Natural killer cell treated with Interleukin-12 subunit alpha and Interleukin-12 subunit beta and Interleukin-15 and Interleukin-18, amount 100 ng/mL, for 72 hours (primary cell): ENCODE data around the gene VSIG8. TPM values are rescaled to one million over a fixed set of nuclear protein-coding genes. Genes with fewer than 3 reads are reported as not detected.
A peak's percentile ranks its signal among the peaks of the same experiment; 100 is the strongest.

Source experiments
- ATAC-seq, 2 donors: fragments of 150-1000 bp; cut with Tn5 transposase in 1 of 2; sonication (Bioruptor Pico), chemical (Tn5 transposase) in 1 of 2; 2 replicates each; pipeline ENCODE4 v1.10.0; 2021
- DNase-seq: peaks from one replicate; pipeline ENCODE4 v3.0.0; 2022; ENCODE audit warnings: low spot score
- H3K27ac Mint-ChIP-seq, 2 donors: 1 replicate in 1 of 2; 2 replicates in 1 of 2; pipeline ENCODE4 v1.8.0; 2022; ENCODE audit warnings: mixed read lengths in 2 of 2, mild to moderate bottlenecking in 1 of 2, moderate library complexity in 1 of 2
- H3K27me3 Mint-ChIP-seq, 2 donors: 1 replicate in 1 of 2; 2 replicates in 1 of 2; pipeline ENCODE4 v1.8.0; 2022; ENCODE audit warnings: mixed read lengths in 2 of 2
- H3K36me3 Mint-ChIP-seq: one replicate; pipeline ENCODE4 v1.8.0; 2022; ENCODE audit warnings: mixed read lengths
- H3K4me1 Mint-ChIP-seq, 2 donors: 1 replicate in 1 of 2; 2 replicates in 1 of 2; pipeline ENCODE4 v1.8.0; 2022; ENCODE audit warnings: low read depth in 2 of 2, mixed read lengths in 2 of 2, mild to moderate bottlenecking in 1 of 2
- H3K4me3 Mint-ChIP-seq: one replicate; pipeline ENCODE4 v1.8.0; 2022; ENCODE audit warnings: mixed read lengths
- H3K9me3 Mint-ChIP-seq: 2 replicates; pipeline ENCODE4 v1.8.0; 2022; ENCODE audit warnings: mixed read lengths
- total RNA-seq, 2 donors: library from RNA; stranded (reverse); gene quantifications; one replicate each; pipeline ENCODE4 v1.2.3, GENCODE V29; 2022

VSIG8 gene
- total RNA-seq, 2 donors from 2014 or later: not detected

- Mint-ChIP-seq H3K4me3 (peak overlapping the region; percentile 77), H3K36me3 (peaks cover 10% of the 10 kb centered on the region), H3K9me3 (no peaks in the 10 kb centered on the region), H3K4me1 (peaks cover 74 to 76% of the 10 kb centered on the region in 2 donors), H3K27me3 (peaks cover 10 to 26% of the 10 kb centered on the region in 2 donors), H3K27ac (peak overlapping the region; percentile 85 to 95)
- DNase-seq (no peak), ATAC-seq (no peak)
Observed at GRCh38 chr1:159827549-159827948, 34.9 kb downstream of the VSIG8 start.

DNA sequence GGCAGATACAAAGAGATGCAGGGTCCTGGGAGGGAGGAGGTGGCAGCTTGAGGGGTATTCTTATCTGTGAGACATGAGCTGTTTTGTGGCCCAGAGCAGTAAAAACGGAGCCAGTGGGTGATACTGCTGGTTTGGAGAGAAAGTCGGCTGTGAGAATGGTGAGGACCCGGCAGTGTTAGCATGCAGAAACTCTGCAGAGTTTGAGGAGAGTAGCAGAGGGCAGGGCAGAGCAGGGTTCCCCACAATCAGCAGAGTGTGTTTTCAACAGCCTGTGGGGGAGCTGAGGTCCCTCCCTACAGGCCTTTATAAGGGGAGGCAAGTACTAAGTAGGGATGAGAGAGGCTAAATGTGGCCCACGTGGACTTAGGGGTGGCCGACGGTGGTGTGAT, 35.4 kb downstream of the VSIG8 start:
- Mint-ChIP-seq H3K27ac (peak overlapping the region; percentile 85 to 95), H3K4me1 (peaks cover 78 to 79% of the 10 kb centered on the region in 2 donors), H3K27me3 (peaks cover 15 to 27% of the 10 kb centered on the region in 2 donors), H3K36me3 (peaks cover 10% of the 10 kb centered on the region), H3K4me3 (peak overlapping the region; percentile 77), H3K9me3 (no peaks in the 10 kb centered on the region)
- ATAC-seq (peak; percentile 1 to 37), DNase-seq (no peak)

DNA sequence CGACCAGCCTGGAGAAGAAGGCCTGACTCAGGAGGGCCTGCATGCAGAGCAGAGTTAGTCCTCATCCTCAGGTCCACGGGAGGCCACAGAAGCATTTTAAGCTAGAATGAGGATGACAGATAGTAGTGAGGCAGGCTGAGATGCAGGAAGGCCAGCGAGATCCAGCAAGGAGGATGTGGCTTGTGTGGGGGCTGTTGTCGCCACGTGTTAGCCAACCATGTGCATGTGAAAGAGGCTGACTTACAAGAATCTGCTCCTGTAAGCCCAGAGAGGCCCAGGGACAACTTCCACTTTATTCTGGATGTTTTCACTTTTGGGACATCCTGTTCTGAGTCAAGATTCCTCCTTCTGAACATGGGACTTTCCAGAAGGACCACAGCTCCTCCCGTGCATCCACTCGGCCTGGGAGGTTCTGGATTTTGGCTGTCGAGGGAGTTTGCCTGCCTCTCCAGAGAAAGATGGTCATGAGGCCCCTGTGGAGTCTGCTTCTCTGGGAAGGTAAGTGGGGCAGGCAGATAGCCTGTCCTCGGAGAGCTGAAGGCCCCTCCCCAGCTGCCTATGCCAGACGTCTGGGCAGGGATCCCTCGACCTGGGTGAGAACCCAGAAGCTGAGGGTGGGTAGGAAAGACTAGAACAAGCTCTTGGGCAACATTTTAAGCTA, 35.9 kb downstream of the VSIG8 start, which contains the start of gene SLAMF8:
TSS of gene SLAMF8 (plus strand) at position 433 of the 661 bp plus-strand sequence. CDS start at position 459, 26 bp downstream.
- H3K4me1 Mint-ChIP-seq: peaks cover 79 to 80% of the 10 kb centered on the region in 2 donors
- ATAC-seq (peak; percentile 93), DNase-seq (peak; percentile 88)
- H3K9me3 Mint-ChIP-seq: no peaks in the 10 kb centered on the region
- peak within 1 kb of the TSS; percentile 77 for H3K4me3 Mint-ChIP-seq
- peaks cover 10% of the 10 kb centered on the region for H3K36me3 Mint-ChIP-seq
- H3K27me3 Mint-ChIP-seq: peaks cover 17 to 26% of the 10 kb centered on the region in 2 donors
- H3K27ac Mint-ChIP-seq: peak within 1 kb of the TSS; percentile 85 to 95

DNA sequence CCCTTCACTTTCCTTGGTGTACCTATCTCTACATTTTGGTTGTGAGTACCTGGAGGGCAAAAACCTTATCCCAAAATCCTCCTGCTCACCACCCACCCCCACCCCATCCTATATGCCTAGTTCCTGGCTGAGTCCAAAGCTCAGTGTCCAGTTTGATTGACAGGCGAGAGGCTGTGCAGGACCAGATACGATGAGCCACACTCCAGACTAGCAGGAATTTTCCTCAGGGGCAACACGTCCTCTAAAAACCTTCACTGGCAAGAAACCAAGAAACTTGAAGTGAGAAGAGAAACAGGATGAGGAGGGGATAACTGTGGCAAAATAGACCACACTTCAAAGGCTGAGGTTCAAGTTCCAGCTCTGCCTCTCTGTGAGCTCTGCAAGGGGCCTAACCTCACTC, 36.9 kb downstream of the VSIG8 start:
- no peak for DNase-seq
- Mint-ChIP-seq H3K27me3 (peaks cover 17 to 24% of the 10 kb centered on the region in 2 donors), H3K4me3 (peak overlapping the region; percentile 77), H3K9me3 (no peaks in the 10 kb centered on the region), H3K27ac (peak overlapping the region; percentile 85 to 95), H3K4me1 (peaks cover 79 to 84% of the 10 kb centered on the region in 2 donors), H3K36me3 (peaks cover 10% of the 10 kb centered on the region)
- peak in 1 of 2 donors; percentile 1 for ATAC-seq

- no peaks in the 10 kb centered on the region for H3K9me3 Mint-ChIP-seq
- H3K4me1 Mint-ChIP-seq: peaks cover 69 to 72% of the 10 kb centered on the region in 2 donors
- H3K27ac Mint-ChIP-seq: no peak overlapping the region
- no peaks in the 10 kb centered on the region for H3K36me3 Mint-ChIP-seq
- H3K4me3 Mint-ChIP-seq: no peak overlapping the region
- H3K27me3 Mint-ChIP-seq: peaks cover 10 to 18% of the 10 kb centered on the region in 2 donors
- DNase-seq (no peak), ATAC-seq (no peak)
Observed at GRCh38 chr1:159823406-159823805, 39.1 kb downstream of the VSIG8 start.

- ATAC-seq: peak in 1 of 2 donors; percentile 69
- peak; percentile 67 for DNase-seq
- no peak overlapping the region for H3K4me3 Mint-ChIP-seq
Observed at GRCh38 chr1:159821171-159821867, 41.1 kb downstream of the VSIG8 start.

DNA sequence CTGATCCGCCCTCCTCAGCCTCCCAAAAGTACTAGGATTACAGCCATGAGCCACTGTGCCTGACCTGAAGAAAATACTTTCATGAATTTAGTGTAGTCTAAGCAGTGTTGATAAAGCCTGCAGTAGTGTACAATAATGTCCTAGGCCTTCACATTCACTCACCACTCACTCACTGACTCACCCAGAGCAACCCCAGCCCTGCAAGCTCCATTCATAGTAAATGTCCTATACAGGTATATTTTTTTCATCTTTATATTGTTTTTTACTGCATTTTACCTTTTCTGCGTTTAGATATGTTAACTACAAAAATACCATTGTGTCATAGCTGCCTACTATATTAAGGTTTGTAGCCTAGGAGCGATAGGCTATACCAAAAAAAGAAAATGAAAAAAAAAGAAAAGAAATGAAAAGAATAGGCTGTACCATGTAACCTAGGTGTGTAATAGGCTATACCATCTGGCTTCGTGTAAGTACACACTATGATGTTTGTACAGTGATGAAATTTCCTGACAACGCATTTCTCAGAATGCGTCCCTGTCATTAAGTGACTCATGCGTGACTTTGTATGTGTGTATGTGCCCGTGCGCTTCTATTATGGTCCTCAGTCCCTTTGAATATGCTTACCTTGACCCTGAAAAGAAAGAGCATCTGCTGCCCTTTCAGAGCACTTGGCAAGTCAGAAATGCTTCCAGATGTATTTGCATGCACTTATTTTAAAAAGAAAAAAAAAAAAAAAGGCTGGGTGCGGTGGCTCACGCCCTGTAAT, 45.0 kb downstream of the VSIG8 start:
- no peak for DNase-seq
- peak; percentile 66 to 83 for ATAC-seq
- H3K27me3 Mint-ChIP-seq: peaks cover 6 to 8% of the 10 kb centered on the region in 2 donors
- peaks cover 6% of the 10 kb centered on the region for H3K36me3 Mint-ChIP-seq
- H3K27ac Mint-ChIP-seq: no peak overlapping the region
- H3K4me3 Mint-ChIP-seq: no peak overlapping the region
- H3K9me3 Mint-ChIP-seq: no peaks in the 10 kb centered on the region
- H3K4me1 Mint-ChIP-seq: peaks cover 21 to 37% of the 10 kb centered on the region in 2 donors

More at GRCh38 chr1:159821171-159821867, 41.1 kb downstream of the VSIG8 start:
- H3K27ac Mint-ChIP-seq: no peak overlapping the region
- H3K4me1 Mint-ChIP-seq: peaks cover 51 to 61% of the 10 kb centered on the region in 2 donors
- no peaks in the 10 kb centered on the region for H3K36me3 Mint-ChIP-seq
- H3K9me3 Mint-ChIP-seq: no peaks in the 10 kb centered on the region
- H3K27me3 Mint-ChIP-seq: peaks cover 10 to 18% of the 10 kb centered on the region in 2 donors

- DNase-seq (no peak), ATAC-seq (no peak)
- Mint-ChIP-seq H3K36me3 (peaks cover 6% of the 10 kb centered on the region), H3K27ac (no peak overlapping the region), H3K4me1 (peaks cover 27 to 33% of the 10 kb centered on the region in 2 donors), H3K9me3 (no peaks in the 10 kb centered on the region), H3K4me3 (no peak overlapping the region), H3K27me3 (peaks cover 0 to 2% of the 10 kb centered on the region in 2 donors)
Observed at GRCh38 chr1:159815926-159816325, 46.5 kb downstream of the VSIG8 start.

DNA sequence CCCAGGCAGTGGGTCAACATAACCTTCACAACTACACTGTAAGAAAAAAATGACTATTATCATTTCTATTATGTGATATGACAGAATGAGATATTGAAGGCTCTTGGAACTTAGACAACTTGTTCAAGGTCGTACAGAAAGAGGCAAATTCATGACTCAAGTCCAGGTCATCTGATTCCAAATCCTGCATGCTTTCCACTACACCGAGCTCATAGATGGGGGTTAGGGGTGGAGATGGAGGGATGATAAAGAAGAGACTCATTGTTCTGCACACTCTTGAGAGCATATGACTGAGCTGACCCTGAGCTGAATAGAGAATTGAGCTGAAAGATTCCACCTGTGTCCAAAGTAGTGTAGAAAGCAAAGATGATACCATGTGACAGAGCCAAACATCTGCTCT, 57.5 kb downstream of the VSIG8 start:
- Mint-ChIP-seq H3K36me3 (no peaks in the 10 kb centered on the region), H3K9me3 (no peaks in the 10 kb centered on the region), H3K4me3 (peak overlapping the region; percentile 82), H3K27ac (no peak overlapping the region), H3K4me1 (peaks cover 78 to 80% of the 10 kb centered on the region in 2 donors), H3K27me3 (no peaks in the 10 kb centered on the region)
- DNase-seq (no peak), ATAC-seq (no peak)

Other genes with a start within 250 kb of the VSIG8 start
- gene CRP, start 148.1 kb downstream of the VSIG8 start, total RNA-seq: not detected
- gene DUSP23, start 81.7 kb downstream of the VSIG8 start, total RNA-seq: 10 to 100 TPM; 10.7 to 14.4 TPM
- gene FCRL6, start 60.3 kb downstream of the VSIG8 start, total RNA-seq: under 1 TPM in 1 of 2 donors, not detected in 1; 0.81 TPM
- gene SLAMF8, start 35.8 kb downstream of the VSIG8 start, total RNA-seq: 1 to 10 TPM in 1 of 2 donors, under 1 TPM in 1; 0.29 to 2.1 TPM
- gene CFAP45, start 37.5 kb upstream of the VSIG8 start, total RNA-seq: 1 to 10 TPM in 1 of 2 donors, under 1 TPM in 1; 0.38 to 3.0 TPM
- 100 to 1,000 TPM; 239 to 375 TPM for gene TAGLN2, start 62.9 kb upstream of the VSIG8 start, total RNA-seq
- not detected for gene IGSF9, start 83.0 kb upstream of the VSIG8 start, total RNA-seq
- not detected for gene SLAMF9, start 91.6 kb upstream of the VSIG8 start, total RNA-seq
- 1 to 10 TPM; 4.9 to 5.6 TPM for gene PIGM, start 169.3 kb upstream of the VSIG8 start, total RNA-seq
- under 1 TPM in 1 of 2 donors, not detected in 1; 0.50 TPM for gene KCNJ10, start 207.5 kb upstream of the VSIG8 start, total RNA-seq
- not detected for gene KCNJ9, start 218.9 kb upstream of the VSIG8 start, total RNA-seq
- gene IGSF8, start 236.0 kb upstream of the VSIG8 start, total RNA-seq: 10 to 100 TPM; 20.6 to 25.8 TPM